Measurements from ENCODE around the gene FLVCR2. TPM values are rescaled to one million over a fixed set of nuclear protein-coding genes. Genes with fewer than 3 reads are reported as not detected.

The FLVCR2 gene
- total and polyA plus RNA-seq, 2 of the 13 experiments (the other 11 are each of a cell fraction or from before 2014, with no cell fraction given), result 9.9 to 10.5 TPM

GRCh38 chr14:75539561-75540478 lies 38.6 kb upstream of the FLVCR2 start (continued):
- TF ChIP-seq SNAPC4 (CRISPR knock-in tag; IDR thresholded peaks at IDR 0.05) (no peak), CC2D1A (CRISPR knock-in tag; IDR thresholded peaks at IDR 0.05) (no peak), CENPT (CRISPR knock-in tag; IDR thresholded peaks at IDR 0.05; ENCODE audit: low read depth) (no peak), BRF2 (CRISPR knock-in tag; IDR thresholded peaks at IDR 0.05) (no peak), SALL1 (CRISPR knock-in tag; IDR thresholded peaks at IDR 0.05) (peak; percentile 62; the same call in 1 of the 2 replicates), ZNF235 (CRISPR knock-in tag; IDR thresholded peaks at IDR 0.05; ENCODE audit: borderline replicate concordance) (no peak), POLR2A (IDR thresholded peaks at IDR 0.05; ENCODE audit: insufficient read depth in 1 of 2, low read depth in 2 of 2, low read length in 2 of 2) (no peak), ZNF670 (CRISPR knock-in tag; IDR thresholded peaks at IDR 0.05; ENCODE audit: borderline replicate concordance) (no peak), HHEX (CRISPR knock-in tag; IDR thresholded peaks at IDR 0.05) (no peak), PRDM4 (CRISPR knock-in tag; IDR thresholded peaks at IDR 0.05; ENCODE audit: borderline replicate concordance) (no peak), ZNF615 (CRISPR knock-in tag; IDR thresholded peaks at IDR 0.05; ENCODE audit: borderline replicate concordance) (no peak), SOX6 (IDR thresholded peaks at IDR 0.05) (no peak), SOX6 (CRISPR knock-in tag; IDR thresholded peaks at IDR 0.05) (no peak; the same call in 1 of the 2 replicates), MLXIP (CRISPR knock-in tag; IDR thresholded peaks at IDR 0.05; ENCODE audit: borderline replicate concordance) (no peak)
- TF ChIP-seq, protein P1, sequence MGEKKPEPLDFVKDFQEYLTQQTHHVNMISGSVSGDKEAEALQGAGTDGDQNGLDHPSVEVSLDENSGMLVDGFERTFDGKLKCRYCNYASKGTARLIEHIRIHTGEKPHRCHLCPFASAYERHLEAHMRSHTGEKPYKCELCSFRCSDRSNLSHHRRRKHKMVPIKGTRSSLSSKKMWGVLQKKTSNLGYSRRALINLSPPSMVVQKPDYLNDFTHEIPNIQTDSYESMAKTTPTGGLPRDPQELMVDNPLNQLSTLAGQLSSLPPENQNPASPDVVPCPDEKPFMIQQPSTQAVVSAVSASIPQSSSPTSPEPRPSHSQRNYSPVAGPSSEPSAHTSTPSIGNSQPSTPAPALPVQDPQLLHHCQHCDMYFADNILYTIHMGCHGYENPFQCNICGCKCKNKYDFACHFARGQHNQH (CRISPR knock-in tag; IDR thresholded peaks at IDR 0.05), result no peak

Data from HepG2 (cell line).